Middle frontal gyrus (tissue), 1 donor: Measurements from ENCODE around the gene OR9G4.

Source experiments
- DNase-seq: peaks from one replicate; pipeline ENCODE4 v3.0.0-alpha.2; 2015; ENCODE audit warnings: low spot score; ENCODE audit errors: extremely low spot score

OR9G4 gene

DNA sequence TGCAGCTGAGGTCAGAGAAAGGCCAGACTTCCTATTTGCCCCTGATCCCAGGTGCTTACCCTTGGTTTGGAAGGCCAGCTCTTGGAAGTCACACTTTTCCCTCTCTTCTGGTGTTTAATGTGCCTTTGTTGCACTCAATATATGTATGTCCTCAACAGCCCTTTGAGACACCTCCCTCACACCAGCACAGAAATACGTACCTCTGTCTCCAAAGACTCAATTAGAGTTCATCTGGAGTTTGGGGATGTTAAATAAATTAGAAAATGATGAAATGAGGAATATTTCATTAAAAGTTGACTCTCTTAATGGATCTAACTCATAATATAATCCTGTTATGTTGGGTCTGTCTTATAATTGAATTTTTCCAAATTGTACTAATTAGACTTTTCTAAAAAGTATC, at the start of gene OR9G4:
OR9G4 (minus strand) TSS at position 101 of the 400 bp plus-strand sequence. CDS start 4,931 bp downstream, outside the sequence.
- DNase-seq = no peak

GRCh38 chr11:56783448-56784041, 35.0 kb upstream of the OR9G4 start:
- peak; percentile 68 for DNase-seq

DNA sequence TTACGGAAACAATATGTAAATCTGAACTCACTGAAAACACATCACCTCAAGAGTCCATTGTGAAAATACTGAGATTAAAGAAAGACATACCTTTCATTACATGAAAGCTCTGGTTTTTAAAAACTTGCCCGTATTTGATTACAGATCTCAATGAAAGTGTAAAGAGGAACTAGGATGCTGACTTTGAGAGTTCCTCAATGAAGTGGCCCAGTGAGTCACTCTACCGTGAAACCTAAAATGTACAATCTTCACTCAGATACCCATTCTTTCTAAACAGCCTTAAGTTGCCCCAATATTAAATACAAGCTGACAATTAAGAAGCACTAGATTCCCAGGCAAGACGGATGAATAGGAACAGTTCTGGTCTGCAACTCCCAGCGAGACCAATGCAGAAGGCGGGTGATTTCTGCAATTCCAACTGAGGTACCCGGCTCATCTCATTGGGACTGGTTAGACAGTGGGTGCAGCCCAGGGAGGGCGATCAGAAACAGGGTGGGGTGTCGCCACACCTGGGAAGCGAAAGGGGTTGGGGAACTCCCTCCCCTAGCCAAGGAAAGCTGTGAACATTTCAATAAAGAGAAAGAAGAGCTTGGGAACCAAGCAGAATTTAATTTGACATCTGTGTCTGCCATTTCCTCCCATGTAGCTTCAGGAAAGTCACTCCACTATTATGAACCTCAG, 33.8 kb upstream of the OR9G4 start:
- DNase-seq = no peak

DNA sequence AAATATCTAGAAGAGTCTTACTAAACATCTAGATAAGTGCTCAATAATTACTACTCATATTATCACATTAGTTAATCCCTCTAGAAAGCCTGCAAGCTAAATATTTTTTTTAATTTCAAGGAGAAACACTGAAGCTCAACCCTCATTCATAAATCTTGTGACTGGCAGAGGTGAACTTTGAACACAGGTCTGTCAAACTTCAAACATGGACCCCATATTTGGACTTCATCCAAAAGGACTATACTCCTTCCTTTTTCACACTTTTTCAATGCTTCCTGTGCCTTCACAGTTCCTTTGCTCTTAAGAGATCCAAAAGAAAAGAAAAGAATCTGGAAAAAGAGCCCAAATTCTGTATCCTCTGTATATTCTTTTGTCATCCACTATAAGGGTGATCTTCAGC, 28.3 kb upstream of the OR9G4 start:
- no peak for DNase-seq

DNA sequence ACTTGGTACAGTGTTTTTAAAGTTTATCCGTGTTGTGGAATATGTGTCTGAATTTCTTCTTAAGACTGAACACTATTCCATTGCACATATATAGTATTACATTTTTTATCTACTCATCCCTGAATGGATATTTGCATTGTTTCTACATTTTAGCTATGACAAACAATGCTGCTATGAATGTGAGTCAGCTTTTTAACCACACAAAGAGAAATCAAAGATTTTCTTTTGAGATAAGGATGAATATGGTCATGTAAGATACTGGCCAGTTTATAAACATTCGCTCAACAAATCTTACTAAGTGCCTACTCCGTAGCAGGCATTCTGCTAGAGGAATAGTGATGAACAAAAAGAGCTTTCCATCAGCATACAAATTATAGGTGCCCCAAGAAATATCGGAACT, 16.5 kb upstream of the OR9G4 start:
- DNase-seq = no peak

GRCh38 chr11:56751480-56751879, 3.0 kb upstream of the OR9G4 start:
- no peak for DNase-seq

GRCh38 chr11:56750190-56750589, 1.7 kb upstream of the OR9G4 start:
- DNase-seq = no peak

DNA sequence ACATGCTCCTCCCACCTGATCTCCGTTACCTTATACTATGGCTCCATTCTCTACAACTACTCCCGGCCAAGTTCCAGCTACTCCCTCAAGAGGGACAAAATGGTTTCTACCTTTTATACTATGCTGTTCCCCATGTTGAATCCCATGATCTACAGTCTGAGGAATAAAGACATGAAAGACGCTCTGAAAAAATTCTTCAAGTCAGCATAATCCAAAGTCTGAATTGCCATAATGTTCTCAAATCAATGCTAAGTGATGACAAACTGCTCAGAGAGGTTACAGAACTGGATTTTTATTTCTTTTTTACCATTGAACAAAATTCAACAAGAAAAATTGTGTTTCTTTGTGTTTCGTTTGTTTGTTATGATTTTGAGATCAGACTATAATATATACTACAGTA, 7.6 kb downstream of the OR9G4 start:
- no peak for DNase-seq

GRCh38 chr11:56740107-56740506, 8.4 kb downstream of the OR9G4 start:
- no peak for DNase-seq

- DNase-seq = no peak
Observed at GRCh38 chr11:56720513-56720912, 28.0 kb downstream of the OR9G4 start.

GRCh38 chr11:56716379-56716854, 32.1 kb downstream of the OR9G4 start:
- no peak for DNase-seq

DNA sequence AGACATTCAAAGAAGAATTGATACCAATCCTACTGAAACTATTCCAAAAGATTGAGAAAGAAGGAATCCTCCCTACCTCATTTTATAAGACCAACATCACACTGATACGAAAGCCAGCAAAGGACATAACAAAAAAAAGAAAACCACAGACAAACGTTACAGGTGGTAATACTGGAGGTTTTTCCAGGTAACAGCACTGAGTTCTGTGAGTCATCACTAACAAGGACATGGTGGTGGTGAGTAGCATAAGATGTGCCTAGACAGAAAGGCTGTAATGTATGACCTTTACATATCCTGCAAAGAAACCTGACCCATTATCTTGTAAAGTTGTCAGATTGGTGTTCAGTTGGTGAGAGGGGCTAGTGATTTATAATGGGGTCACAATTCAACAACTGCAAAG, 34.3 kb downstream of the OR9G4 start:
- DNase-seq = no peak

- DNase-seq = no peak
Observed at GRCh38 chr11:56706486-56706885, 42.0 kb downstream of the OR9G4 start.

DNA sequence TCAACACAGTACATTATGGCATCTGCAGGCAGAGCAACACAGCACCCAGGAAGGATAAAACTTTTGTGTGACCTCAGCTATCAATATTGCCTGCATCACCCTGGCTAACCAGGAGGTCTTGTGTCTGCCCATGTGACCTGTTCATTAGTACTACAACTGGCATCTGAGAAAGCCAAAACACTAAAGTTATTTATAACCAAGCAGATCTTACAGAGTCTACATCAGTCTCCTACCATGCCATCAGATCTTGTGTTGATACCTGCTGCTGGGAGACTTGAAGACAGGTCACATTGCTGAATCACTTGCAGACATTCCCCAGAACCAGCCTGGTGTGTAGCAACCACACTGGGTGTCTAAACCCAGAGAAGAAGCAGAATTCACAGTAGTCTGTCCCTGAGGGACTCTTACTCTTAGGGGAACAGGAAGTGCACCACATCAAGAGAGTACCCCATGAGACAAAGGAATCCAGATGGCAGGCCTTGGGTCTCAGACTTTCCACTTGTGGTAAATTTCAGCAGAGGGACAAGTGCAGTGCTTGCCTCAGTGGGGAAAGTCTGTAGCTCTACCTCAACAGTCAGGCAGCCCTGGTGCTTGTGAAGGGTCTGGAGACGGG, 42.6 kb downstream of the OR9G4 start:
- DNase-seq = no peak

DNA sequence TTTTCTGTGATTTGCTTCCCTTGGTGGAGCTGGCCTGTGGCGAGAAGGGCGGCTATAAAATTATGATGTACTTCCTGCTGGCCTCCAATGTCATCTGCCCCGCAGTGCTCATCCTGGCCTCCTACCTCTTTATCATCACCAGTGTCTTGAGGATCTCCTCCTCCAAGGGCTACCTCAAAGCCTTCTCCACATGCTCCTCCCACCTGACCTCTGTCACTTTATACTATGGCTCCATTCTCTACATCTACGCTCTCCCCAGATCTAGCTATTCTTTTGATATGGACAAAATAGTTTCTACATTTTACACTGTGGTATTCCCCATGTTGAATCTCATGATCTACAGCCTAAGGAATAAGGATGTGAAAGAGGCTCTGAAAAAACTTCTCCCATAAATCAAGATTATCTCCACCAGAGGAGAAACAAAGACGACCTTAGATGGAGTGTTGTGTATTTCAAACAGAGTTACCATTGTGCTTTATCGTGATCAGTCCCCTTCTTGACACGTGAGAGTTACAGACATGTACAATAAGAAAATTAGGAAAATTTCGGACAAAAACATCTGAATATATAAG, 47.5 kb downstream of the OR9G4 start:
- no peak for DNase-seq

DNA sequence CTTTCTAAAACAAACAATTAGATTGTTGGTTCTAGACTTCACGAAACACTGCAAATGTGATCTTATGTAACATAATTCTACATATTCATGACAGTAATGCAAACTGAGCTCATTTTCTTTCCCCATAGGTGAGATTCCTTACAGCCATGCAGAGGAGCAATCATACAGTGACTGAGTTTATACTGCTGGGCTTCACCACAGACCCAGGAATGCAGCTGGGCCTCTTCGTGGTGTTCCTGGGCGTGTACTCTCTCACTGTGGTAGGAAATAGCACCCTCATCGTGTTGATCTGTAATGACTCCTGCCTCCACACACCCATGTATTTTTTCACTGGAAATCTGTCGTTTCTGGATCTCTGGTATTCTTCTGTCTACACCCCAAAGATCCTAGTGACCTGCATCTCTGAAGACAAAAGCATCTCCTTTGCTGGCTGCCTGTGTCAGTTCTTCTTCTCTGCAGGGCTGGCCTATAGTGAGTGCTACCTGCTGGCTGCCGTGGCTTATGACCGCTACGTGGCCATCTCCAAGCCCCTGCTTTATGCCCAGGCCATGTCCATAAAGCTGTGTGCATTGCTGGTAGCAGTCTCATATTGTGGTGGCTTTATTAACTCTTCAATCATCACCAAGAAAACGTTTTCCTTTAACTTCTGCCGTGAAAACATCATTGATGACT, 48.1 kb downstream of the OR9G4 start:
- DNase-seq = no peak

DNA sequence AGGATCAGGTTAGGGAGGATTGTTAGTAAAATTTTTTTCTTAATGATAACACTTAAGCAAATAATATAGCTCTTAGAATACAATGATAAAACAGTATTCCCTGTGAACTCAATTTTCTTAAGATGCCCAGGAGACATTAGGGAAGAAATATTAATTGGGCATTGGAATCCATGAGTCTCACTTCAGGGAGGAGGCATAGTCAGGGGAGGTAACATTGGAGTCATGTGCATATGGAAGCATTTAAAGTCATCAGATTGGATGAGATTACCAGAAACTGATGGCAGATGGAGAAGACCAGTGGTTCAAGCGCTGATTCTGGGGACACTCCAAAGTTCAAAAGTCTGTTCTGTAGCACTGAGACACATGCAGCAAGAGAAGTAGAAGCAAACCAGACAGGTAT, 49.7 kb downstream of the OR9G4 start, which contains the start of gene OR9G1:
OR9G1 (plus strand) TSS at position 301 of the 400 bp plus-strand sequence. CDS start 1,293 bp downstream, outside the sequence.
- DNase-seq = no peak

- DNase-seq = no peak
Observed at GRCh38 chr11:56693428-56693827, 55.1 kb downstream of the OR9G4 start.
